ENCODE data around the gene CCR5.
"Not testable (repeated sequence)": the region's sequence is repeated elsewhere in the genome, so short reads cannot be mapped to it uniquely, and the experiment has no call there.

The CCR5 gene

GRCh38 chr3:46370839-46371518, at the start of gene CCR5:
TSS of gene CCR5 (plus strand) at chr3:46370946. CDS start at chr3:46372903, 1,957 bp downstream.
- no peak for FAIRE-seq

- FAIRE-seq, result no peak
Observed at GRCh38 chr3:46321461-46322104, 49.2 kb upstream of the CCR5 start.

- no peak for FAIRE-seq
Observed at GRCh38 chr3:46324036-46324435, 46.7 kb upstream of the CCR5 start.

GRCh38 chr3:46325645-46326300, 45.0 kb upstream of the CCR5 start:
- no peak for FAIRE-seq

- FAIRE-seq, result not testable (repeated sequence)
Observed at GRCh38 chr3:46330676-46331075, 40.1 kb upstream of the CCR5 start.

- FAIRE-seq, result no peak
Observed at GRCh38 chr3:46334741-46335478, 35.8 kb upstream of the CCR5 start.

GRCh38 chr3:46335541-46335940, 35.2 kb upstream of the CCR5 start:
- FAIRE-seq, result no peak

- FAIRE-seq, result no peak
Observed at GRCh38 chr3:46337911-46338310, 32.8 kb upstream of the CCR5 start.

- no peak for FAIRE-seq
Observed at GRCh38 chr3:46338840-46339239, 31.9 kb upstream of the CCR5 start.

GRCh38 chr3:46344476-46344875, 26.3 kb upstream of the CCR5 start:
- no peak for FAIRE-seq

- no peak for FAIRE-seq
Observed at GRCh38 chr3:46348823-46349482, 21.8 kb upstream of the CCR5 start.

GRCh38 chr3:46349484-46350261, 21.1 kb upstream of the CCR5 start:
- FAIRE-seq, result no peak

GRCh38 chr3:46350262-46350565, 20.5 kb upstream of the CCR5 start:
- FAIRE-seq, result no peak

- no peak for FAIRE-seq
Observed at GRCh38 chr3:46351646-46352045, 19.1 kb upstream of the CCR5 start.

GRCh38 chr3:46353090-46353489, 17.7 kb upstream of the CCR5 start:
- no peak for FAIRE-seq

GRCh38 chr3:46353647-46354410, 16.9 kb upstream of the CCR5 start, which contains the start of gene CCR2:
TSS of gene CCR2 (plus strand) at chr3:46354111. CDS start at chr3:46357528, 3,417 bp downstream.
- FAIRE-seq, result no peak

- no peak for FAIRE-seq
Observed at GRCh38 chr3:46354478-46354877, 16.3 kb upstream of the CCR5 start.

GRCh38 chr3:46354984-46355383, 15.8 kb upstream of the CCR5 start:
- FAIRE-seq, result no peak

GRCh38 chr3:46356276-46356675, 14.5 kb upstream of the CCR5 start:
- no peak for FAIRE-seq

GRCh38 chr3:46356909-46357308, 13.8 kb upstream of the CCR5 start:
- FAIRE-seq, result no peak

GRCh38 chr3:46358466-46358865, 12.3 kb upstream of the CCR5 start:
- no peak for FAIRE-seq
